ENCODE measurements around the gene B3GNT7. TPM values are rescaled to one million over a fixed set of nuclear protein-coding genes. Genes with fewer than 3 reads are reported as not detected.
"Not testable (repeated sequence)": the region's sequence is repeated elsewhere in the genome, so short reads cannot be mapped to it uniquely, and the experiment has no call there.

B3GNT7 gene
- total RNA-seq, 6 donors from 2014 or later = 64.5 to 108 (median 87.2) TPM

- 81 to 96% methylated on average over 3 of the region's 3 CpGs for WGBS, 2 donors
- Histone ChIP-seq H3K9me3 (no peaks in the 10 kb centered on the region), H3K4me1 (no peaks in the 10 kb centered on the region), H3K27ac (no peak overlapping the region), H3K4me3 (no peak overlapping the region), H3K36me3 (no peaks in the 10 kb centered on the region), H3K27me3 (no peaks in the 10 kb centered on the region)
- no peak for ATAC-seq (ENCODE audit: low FRiP score in 2 of 2)
- no peak for TF ChIP-seq POLR2AphosphoS5 (IDR thresholded peaks at IDR 0.05)
- TF ChIP-seq POLR2A (IDR thresholded peaks at IDR 0.05) = no peak
- no peak for TF ChIP-seq EP300 (IDR thresholded peaks at IDR 0.05)
- no peak for TF ChIP-seq CTCF (IDR thresholded peaks at IDR 0.05)
- DNase-seq = no peak
These were observed 31.6 kb downstream of the B3GNT7 start for GRCh38 chr2:231427116-231427515.

DNA sequence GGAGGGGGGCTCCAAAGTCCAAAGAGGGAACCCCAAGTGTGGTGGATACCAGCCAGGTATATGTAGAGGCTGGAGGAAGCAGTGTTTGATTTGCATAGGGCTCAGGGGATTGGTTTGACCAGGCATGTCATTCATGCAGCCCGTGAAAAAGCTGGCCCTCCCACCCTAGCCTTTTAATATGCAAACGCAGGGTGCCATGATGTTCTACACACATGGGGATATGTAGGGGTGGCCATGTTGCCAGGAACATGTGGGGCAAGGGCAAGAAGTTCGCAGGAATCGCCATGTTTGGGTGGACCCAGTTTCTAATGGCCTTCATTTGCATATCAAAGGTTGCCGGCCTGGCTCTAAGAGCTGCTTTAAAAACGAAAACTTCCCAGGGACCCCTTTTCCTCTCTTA lies 33.6 kb downstream of the B3GNT7 start:
- DNase-seq (no peak), ATAC-seq (ENCODE audit: low FRiP score in 2 of 2) (no peak)
- 79 to 87% methylated on average over 6 of the region's 6 CpGs for WGBS, 2 donors
- Histone ChIP-seq H3K27me3 (no peaks in the 10 kb centered on the region), H3K4me1 (no peaks in the 10 kb centered on the region), H3K9me3 (no peaks in the 10 kb centered on the region), H3K27ac (no peak overlapping the region), H3K36me3 (no peaks in the 10 kb centered on the region), H3K4me3 (no peak overlapping the region)
- TF ChIP-seq POLR2AphosphoS5 (IDR thresholded peaks at IDR 0.05) (no peak), CTCF (IDR thresholded peaks at IDR 0.05) (no peak), POLR2A (IDR thresholded peaks at IDR 0.05) (no peak), EP300 (IDR thresholded peaks at IDR 0.05) (no peak)

DNA sequence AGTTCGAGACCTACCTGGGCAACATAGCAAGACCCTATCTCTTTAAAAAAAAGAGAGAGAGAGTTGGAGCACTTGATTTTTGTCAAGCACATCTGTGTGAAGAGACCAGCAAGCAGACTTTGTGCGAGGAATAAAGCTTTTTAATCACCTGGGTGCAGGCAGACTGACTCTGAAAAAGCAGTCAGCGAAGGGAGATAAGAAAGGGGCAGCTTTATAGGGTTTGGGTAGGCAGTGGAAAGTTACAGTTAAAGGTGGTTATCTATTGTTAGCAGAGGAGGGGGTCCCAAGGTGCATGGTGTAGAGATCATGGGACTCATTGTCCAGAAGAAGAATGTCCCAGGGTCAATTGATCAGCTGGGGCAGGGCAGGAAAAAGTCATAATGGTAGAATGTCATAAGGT lies 34.4 kb downstream of the B3GNT7 start:
- DNase-seq (no peak), ATAC-seq (ENCODE audit: low FRiP score in 2 of 2) (no peak)
- Histone ChIP-seq H3K9me3 (no peaks in the 10 kb centered on the region), H3K27me3 (no peaks in the 10 kb centered on the region), H3K36me3 (no peaks in the 10 kb centered on the region), H3K4me1 (no peaks in the 10 kb centered on the region), H3K4me3 (no peak overlapping the region), H3K27ac (no peak overlapping the region)
- WGBS, 2 donors = 83 to 90% methylated on average over 3 of the region's 3 CpGs
- TF ChIP-seq CTCF (IDR thresholded peaks at IDR 0.05) (no peak), POLR2A (IDR thresholded peaks at IDR 0.05) (no peak), POLR2AphosphoS5 (IDR thresholded peaks at IDR 0.05) (no peak), EP300 (IDR thresholded peaks at IDR 0.05) (no peak)

DNA sequence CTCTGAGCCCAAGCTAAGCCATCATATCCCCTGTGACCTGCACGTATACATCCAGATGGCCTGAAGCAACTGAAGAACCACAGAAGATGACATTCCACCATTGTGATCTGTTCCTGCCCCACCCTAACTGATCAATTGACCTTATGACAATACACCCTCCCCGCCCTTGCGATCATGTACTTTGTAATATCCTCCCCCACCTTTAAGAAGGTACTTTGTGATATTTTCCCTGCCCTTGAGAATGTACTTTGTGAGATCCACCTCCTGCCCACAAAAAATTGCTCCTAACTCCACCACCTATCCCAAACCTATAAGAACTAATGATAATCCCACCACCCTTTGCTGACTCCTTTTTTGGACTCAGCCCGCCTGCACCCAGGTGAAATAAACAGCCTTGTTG lies 34.9 kb downstream of the B3GNT7 start:
- H3K27ac ChIP-seq; ATAC-seq (ENCODE audit: low FRiP score in 2 of 2); H3K36me3 ChIP-seq; H3K9me3 ChIP-seq; H3K4me1 ChIP-seq; H3K4me3 ChIP-seq; H3K27me3 ChIP-seq; DNase-seq: not testable (repeated sequence)
- 90 to 92% methylated on average over 4 of the region's 4 CpGs for WGBS, 2 donors

DNA sequence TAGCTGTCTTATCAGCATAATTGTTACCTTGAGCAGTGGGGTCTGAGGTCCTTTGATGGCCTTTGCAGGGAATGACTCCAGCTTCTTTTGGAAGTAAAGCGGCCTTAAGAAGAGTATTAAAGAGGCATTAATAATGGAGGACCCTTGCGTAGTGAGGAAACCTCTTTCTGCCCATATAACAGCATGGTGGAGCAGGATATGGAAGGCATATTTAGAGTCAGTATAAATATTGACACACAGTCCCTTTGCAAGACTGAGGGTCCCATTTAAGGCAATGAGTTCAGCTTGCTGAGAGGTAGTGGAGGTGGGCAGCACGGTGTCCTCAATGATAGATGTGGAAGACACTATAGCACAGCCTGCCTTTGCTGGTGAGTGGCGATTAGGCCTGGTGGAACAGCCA lies 36.1 kb downstream of the B3GNT7 start:
- DNase-seq = no peak
- no peak for ATAC-seq (ENCODE audit: low FRiP score in 2 of 2)

DNA sequence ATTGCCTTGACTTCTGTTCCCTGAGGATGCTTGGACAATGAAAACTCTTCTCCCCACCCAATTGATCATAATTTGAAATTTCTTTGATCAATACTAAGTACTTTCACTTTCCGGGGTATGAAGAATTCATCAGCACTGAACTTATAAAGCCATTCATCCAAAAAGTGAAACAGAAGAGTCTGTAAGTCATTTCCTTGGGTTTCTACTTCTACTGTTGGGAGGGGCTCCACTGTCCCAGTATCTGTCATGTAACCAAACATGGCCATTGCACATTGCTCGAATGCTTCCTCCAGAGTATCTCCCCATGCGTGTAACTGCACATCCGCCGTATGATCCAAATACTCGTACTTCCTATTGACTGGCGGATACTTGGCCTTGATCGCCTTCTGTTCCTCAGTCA lies 38.5 kb downstream of the B3GNT7 start:
- TF ChIP-seq CTCF (IDR thresholded peaks at IDR 0.05) = no peak
- no peak for TF ChIP-seq EP300 (IDR thresholded peaks at IDR 0.05)
- no peak for TF ChIP-seq POLR2A (IDR thresholded peaks at IDR 0.05)
- no peak for TF ChIP-seq POLR2AphosphoS5 (IDR thresholded peaks at IDR 0.05)
- Histone ChIP-seq H3K27me3 (no peaks in the 10 kb centered on the region), H3K4me3 (no peak overlapping the region), H3K36me3 (no peaks in the 10 kb centered on the region), H3K27ac (no peak overlapping the region), H3K4me1 (no peaks in the 10 kb centered on the region), H3K9me3 (no peaks in the 10 kb centered on the region)
- WGBS, 2 donors = 76 to 88% methylated on average over 8 of the region's 8 CpGs
- DNase-seq (no peak), ATAC-seq (ENCODE audit: low FRiP score in 2 of 2) (no peak)

More for the DNA sequence above, 36.1 kb downstream of the B3GNT7 start:
- Histone ChIP-seq H3K4me1 (no peaks in the 10 kb centered on the region), H3K36me3 (no peaks in the 10 kb centered on the region), H3K9me3 (no peaks in the 10 kb centered on the region), H3K27me3 (no peaks in the 10 kb centered on the region), H3K4me3 (no peak overlapping the region), H3K27ac (no peak overlapping the region)
- TF ChIP-seq POLR2A (IDR thresholded peaks at IDR 0.05) (no peak), EP300 (IDR thresholded peaks at IDR 0.05) (no peak)
- 97 to 99% methylated on average over 4 of the region's 4 CpGs for WGBS, 2 donors

All from upper lobe of left lung (tissue), 6 donors.